HepG2 (cell line): Measurements from ENCODE around the gene PISD. TPM values are rescaled to one million over a fixed set of nuclear protein-coding genes. Genes with fewer than 3 reads are reported as not detected.

Source experiments
- AGO2 ChIP-seq: fragments of 200-400 bp; formaldehyde crosslinking; optimal IDR thresholded peaks from 2 replicates; pipeline ENCODE3; 2017; ENCODE audit warnings: mild to moderate bottlenecking, low read depth, low read length, moderate library complexity
- EZH2 ChIP-seq: conservative IDR thresholded peaks from 2 replicates; pipeline ENCODE4 v1.6.1; 2012; ENCODE audit warnings: mild to moderate bottlenecking, low read depth, low read length, moderate library complexity
- HHEX ChIP-seq: IDR thresholded peaks from 2 replicates; pipeline ENCODE4 v1.6.1; 2016; ENCODE audit warnings: control low read depth
- HNF1A ChIP-seq, 2 experiments: sonication (generic) in 1 of 2; formaldehyde crosslinking in 1 of 2; IDR thresholded peaks; 2 replicates each; pipeline versions ENCODE4 v1.4.0 to v1.6.1; 2016 to 2020; ENCODE audit warnings: borderline replicate concordance in 1 of 2, low read depth in 1 of 2, mild to moderate bottlenecking in 1 of 2, missing genetic modification reagents in 1 of 2
- HNF4G ChIP-seq, 2 experiments: sonication (generic) in 1 of 2; formaldehyde crosslinking in 1 of 2; IDR thresholded peaks; 2 replicates each; pipeline versions ENCODE4 v1.4.0 to v1.6.1; 2011 to 2020; ENCODE audit warnings: borderline replicate concordance in 2 of 2, low read depth in 2 of 2, mild to moderate bottlenecking in 2 of 2, low read length in 1 of 2, missing genetic modification reagents in 1 of 2, moderate library complexity in 1 of 2
- JUND ChIP-seq: sonication (generic); formaldehyde crosslinking; IDR thresholded peaks from 2 replicates; pipeline ENCODE4 v1.8.0; 2022; ENCODE audit warnings: mild to moderate bottlenecking, missing genetic modification reagents
- MAFG ChIP-seq: sonication (generic); formaldehyde crosslinking; IDR thresholded peaks from 2 replicates; pipeline ENCODE4 v1.5.1; 2020; ENCODE audit warnings: mild to moderate bottlenecking, missing genetic modification reagents
- NFKB2 ChIP-seq: sonication (generic); formaldehyde crosslinking; IDR thresholded peaks from 2 replicates; pipeline ENCODE4 v1.4.0; 2020; ENCODE audit warnings: missing genetic modification reagents, borderline replicate concordance
- ONECUT2 ChIP-seq: sonication (generic); formaldehyde crosslinking; IDR thresholded peaks from 2 replicates; pipeline ENCODE4 v1.4.0; 2020; ENCODE audit warnings: missing genetic modification reagents
- PHB2 ChIP-seq: fragments of 450-650 bp; IDR thresholded peaks from 2 replicates; pipeline ENCODE4 v1.6.1; 2018; ENCODE audit not compliant: partially characterized antibody
- SKIL ChIP-seq: sonication (generic); formaldehyde crosslinking; IDR thresholded peaks from 2 replicates; pipeline ENCODE4 v1.8.0; 2022; ENCODE audit warnings: missing genetic modification reagents, mild to moderate bottlenecking, moderate library complexity, borderline replicate concordance
- SMARCE1 ChIP-seq: fragments of 450-650 bp; IDR thresholded peaks from 2 replicates; pipeline ENCODE4 v1.6.1; 2017; ENCODE audit warnings: borderline replicate concordance
- SOX5 ChIP-seq: IDR thresholded peaks from 2 replicates; pipeline ENCODE4 v1.6.1; 2016; ENCODE audit warnings: borderline replicate concordance
- STAG1 ChIP-seq: sonication (generic); formaldehyde crosslinking; IDR thresholded peaks from 2 replicates; pipeline ENCODE4 v1.4.0; 2020; ENCODE audit warnings: missing genetic modification reagents
- TBX3 ChIP-seq: fragments of 450-650 bp; IDR thresholded peaks from 2 replicates; pipeline ENCODE4 v1.6.1; 2017; ENCODE audit warnings: antibody characterized with exemption, mild to moderate bottlenecking, inconsistent platforms, borderline replicate concordance
- ZBTB21 ChIP-seq: sonication (generic); formaldehyde crosslinking; IDR thresholded peaks from 2 replicates; pipeline ENCODE4 v1.4.0; 2020; ENCODE audit warnings: missing genetic modification reagents
- ZBTB42 ChIP-seq: sonication (generic); formaldehyde crosslinking; IDR thresholded peaks from 2 replicates; pipeline ENCODE4 v1.5.0; 2020; ENCODE audit warnings: mild to moderate bottlenecking, missing genetic modification reagents
- ZFX ChIP-seq: sonication (generic); formaldehyde crosslinking; IDR thresholded peaks from 2 replicates; pipeline ENCODE4 v1.4.0; 2020; ENCODE audit warnings: mild to moderate bottlenecking, low read depth, missing genetic modification reagents, moderate library complexity
- ZIK1 ChIP-seq: sonication (generic); formaldehyde crosslinking; IDR thresholded peaks from 2 replicates; pipeline ENCODE4 v1.5.0; 2020; ENCODE audit warnings: mild to moderate bottlenecking, low read depth, missing genetic modification reagents, borderline replicate concordance
- ZNF441 ChIP-seq: sonication (generic); formaldehyde crosslinking; IDR thresholded peaks from 2 replicates; pipeline ENCODE4 v1.7.0; 2021; ENCODE audit warnings: missing genetic modification reagents, borderline replicate concordance
- ZNF672 ChIP-seq: sonication (generic); formaldehyde crosslinking; IDR thresholded peaks from 2 replicates; pipeline ENCODE4 v1.8.1; 2022; ENCODE audit warnings: missing genetic modification reagents
- ZNF775 ChIP-seq: sonication (generic); formaldehyde crosslinking; IDR thresholded peaks from 2 replicates; pipeline ENCODE4 v1.4.0; 2020; ENCODE audit warnings: missing genetic modification reagents, mild to moderate bottlenecking, moderate library complexity, borderline replicate concordance
- ZNF776 ChIP-seq: sonication (generic); formaldehyde crosslinking; IDR thresholded peaks from 2 replicates; pipeline ENCODE4 v1.4.0; 2020; ENCODE audit warnings: mild to moderate bottlenecking, missing genetic modification reagents
- ZSCAN20 ChIP-seq: sonication (generic); formaldehyde crosslinking; IDR thresholded peaks from 2 replicates; pipeline ENCODE4 v1.4.0; 2020; ENCODE audit warnings: missing genetic modification reagents, mild to moderate bottlenecking, borderline replicate concordance
- polyA plus RNA-seq, 8 experiments: library from polyadenylated mRNA; depleted of rRNA in 3 of 8; stranded (reverse) in 7 of 8; unstranded in 1 of 8; fragments of >200 nt; fragmentation: Illumina TruSeq in 4 of 8; extraction: Trizol in 4 of 8; gene quantifications; 2 replicates each; pipeline versions ENCODE4 v1.2.1 to v1.2.3, GENCODE V29; 2011 to 2016; ENCODE audit warnings: low read depth in 4 of 8, missing spikeins in 1 of 8, mixed read lengths in 1 of 8; ENCODE audit not compliant: insufficient read depth in 1 of 8
- total RNA-seq, 5 experiments: library from RNA; depleted of rRNA; stranded (reverse); fragments of >200 nt; fragmentation: Illumina TruSeq; extraction: Trizol; gene quantifications; 2 replicates each; pipeline ENCODE4 v1.2.3, GENCODE V29; 2016; ENCODE audit warnings: low read depth in 1 of 5
- TF ChIP-seq, protein P1 (sequence below): sonication (generic); formaldehyde crosslinking; IDR thresholded peaks from 2 replicates; pipeline ENCODE4 v1.4.0; 2020; ENCODE audit warnings: mild to moderate bottlenecking, missing genetic modification reagents

The PISD gene
- total and polyA plus RNA-seq, 2 of the 13 experiments (the other 11 are each of a cell fraction or from before 2014, with no cell fraction given): 30.1 to 47.7 TPM

GRCh38 chr22:31579835-31580242 lies 82.2 kb downstream of the PISD start (continued):
- TF ChIP-seq MAFG (CRISPR knock-in tag) (no peak), JUND (CRISPR knock-in tag) (no peak), TBX3 (peak; percentile 70; the same call in 1 of the 2 replicates), ZIK1 (no peak), ZNF672 (CRISPR knock-in tag) (no peak), STAG1 (CRISPR knock-in tag) (peak; percentile 26; the same call in 1 of the 2 replicates), HNF4G (IDR thresholded peaks at IDR 0.05; ENCODE audit: borderline replicate concordance, low read depth, low read length) (peak; percentile 39; the same call in 1 of the 2 replicates), HNF4G (CRISPR knock-in tag; IDR thresholded peaks at IDR 0.05; ENCODE audit: borderline replicate concordance, low read depth) (peak; percentile 61; the same call in 1 of the 2 replicates), ZBTB21 (CRISPR knock-in tag) (peak; percentile 35; the same call in 1 of the 2 replicates), ONECUT2 (CRISPR knock-in tag) (no peak), SKIL (CRISPR knock-in tag) (peak; percentile 86), ZSCAN20 (no peak), NFKB2 (CRISPR knock-in tag) (no peak), ZNF775 (0 out of 2 replicates have a peak, but pooled peaks have one; percentile 42), HNF1A (IDR thresholded peaks at IDR 0.05; ENCODE audit: low read depth) (peak; percentile 53), HNF1A (CRISPR knock-in tag; IDR thresholded peaks at IDR 0.05; ENCODE audit: borderline replicate concordance) (peak; percentile 78; the same call in 1 of the 2 replicates), HHEX (CRISPR knock-in tag) (peak; percentile 85), AGO2 (no peak), ZBTB42 (CRISPR knock-in tag) (no peak), ZNF776 (no peak), PHB2 (no peak), ZNF441 (CRISPR knock-in tag) (no peak), SOX5 (CRISPR knock-in tag) (peak; percentile 94), ZFX (CRISPR knock-in tag) (peak; percentile 39; the same call in 1 of the 2 replicates), SMARCE1 (no peak), EZH2 (no peak)
- TF ChIP-seq, protein P1, sequence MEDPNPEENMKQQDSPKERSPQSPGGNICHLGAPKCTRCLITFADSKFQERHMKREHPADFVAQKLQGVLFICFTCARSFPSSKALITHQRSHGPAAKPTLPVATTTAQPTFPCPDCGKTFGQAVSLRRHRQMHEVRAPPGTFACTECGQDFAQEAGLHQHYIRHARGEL: no peak
